ENCODE data around the gene TBC1D3B. TPM values are rescaled to one million over a fixed set of nuclear protein-coding genes. Genes with fewer than 3 reads are reported as not detected.
A peak's percentile ranks its signal among the peaks of the same experiment; 100 is the strongest.

Gene TBC1D3B
- total RNA-seq, 3 donors from 2014 or later (not counting 1 experiment from before 2014, with no cell fraction given), result 4.3 to 10.7 (median 8.2) TPM

- intact Hi-C loops (cut with micrococcal nuclease), result loop anchor here (1.0 to 5.0 kb wide), 4 partner anchors 9 to 957 kb away; partner anchors contain the start of gene SLFN5
- ATAC-seq (peak; percentile 36 to 61 (median 57)), DNase-seq (peak; percentile 59 to 80)
- WGBS (ENCODE audit: insufficient coverage), result 90% methylated on average over 3 of the region's 7 CpGs
- Histone ChIP-seq H3K4me1 (ENCODE audit: control insufficient read depth, insufficient read depth, low read length) (peaks cover 72% of the 10 kb centered on the region), H3K36me3 (ENCODE audit: control insufficient read depth, insufficient read depth, low read length) (peaks cover 4% of the 10 kb centered on the region), H3K4me3 (ENCODE audit: low read length) (no peak overlapping the region), H3K27ac (ENCODE audit: low read length) (no peak overlapping the region), H3K9me3 (ENCODE audit: control insufficient read depth, insufficient read depth, low read length) (no peaks in the 10 kb centered on the region), H3K27me3 (ENCODE audit: control insufficient read depth, insufficient read depth, low read length) (no peaks in the 10 kb centered on the region)
- no peaks in the 10 kb centered on the region for H3K27me3 Mint-ChIP-seq (ENCODE audit: low read depth in 2 of 2)
- H3K4me1 Mint-ChIP-seq, result peaks cover 81 to 84% of the 10 kb centered on the region in 2 donors
- H3K36me3 Mint-ChIP-seq, result no peaks in the 10 kb centered on the region
- no peaks in the 10 kb centered on the region for H3K9me3 Mint-ChIP-seq
- TF ChIP-seq CTCF (IDR thresholded peaks at IDR 0.05), result no peak
- peak overlapping the region; percentile 89 to 95 for H3K27ac Mint-ChIP-seq
- peak overlapping the region; percentile 63 for H3K4me3 Mint-ChIP-seq
These were observed 22.5 kb upstream of the TBC1D3B start for GRCh38 chr17:36198831-36199465.

- peak overlapping the region; percentile 31 for H3K27ac ChIP-seq (ENCODE audit: low read length)
- H3K27me3 Mint-ChIP-seq (ENCODE audit: low read depth in 2 of 2), result no peaks in the 10 kb centered on the region
- WGBS (ENCODE audit: insufficient coverage), result 66% methylated on average over 4 of the region's 4 CpGs
These were observed 20.9 kb upstream of the TBC1D3B start for GRCh38 chr17:36197387-36197703.

GRCh38 chr17:36196131-36196486, 19.7 kb upstream of the TBC1D3B start:
- Histone ChIP-seq H3K27me3 (ENCODE audit: control insufficient read depth, insufficient read depth, low read length) (no peaks in the 10 kb centered on the region), H3K9me3 (ENCODE audit: control insufficient read depth, insufficient read depth, low read length) (no peaks in the 10 kb centered on the region), H3K27ac (ENCODE audit: low read length) (peak overlapping the region; percentile 31), H3K4me1 (ENCODE audit: control insufficient read depth, insufficient read depth, low read length) (peaks cover 68% of the 10 kb centered on the region), H3K4me3 (ENCODE audit: low read length) (no peak overlapping the region), H3K36me3 (ENCODE audit: control insufficient read depth, insufficient read depth, low read length) (peaks cover 4% of the 10 kb centered on the region)
- 50% methylated on average over 2 of the region's 3 CpGs for WGBS (ENCODE audit: insufficient coverage)
- intact Hi-C loops (cut with micrococcal nuclease), result loop anchor here (1.0 to 5.0 kb wide), 4 partner anchors 8 to 954 kb away; partner anchors contain the start of gene SLFN5
- DNase-seq (no peak), ATAC-seq (no peak)
- Mint-ChIP-seq H3K4me1 (peaks cover 88% of the 10 kb centered on the region in 2 donors), H3K27me3 (ENCODE audit: low read depth in 2 of 2) (no peaks in the 10 kb centered on the region), H3K36me3 (no peaks in the 10 kb centered on the region), H3K4me3 (peak overlapping the region; percentile 90), H3K27ac (peak overlapping the region; percentile 95 to 96), H3K9me3 (no peaks in the 10 kb centered on the region)
- TF ChIP-seq CTCF (IDR thresholded peaks at IDR 0.05), result no peak

More at GRCh38 chr17:36197387-36197703, 20.9 kb upstream of the TBC1D3B start:
- DNase-seq (peak in 1 of 2 donors; percentile 47), ATAC-seq (no peak)
- peaks cover 87 to 88% of the 10 kb centered on the region in 2 donors for H3K4me1 Mint-ChIP-seq
- H3K36me3 Mint-ChIP-seq, result no peaks in the 10 kb centered on the region
- H3K27ac Mint-ChIP-seq, result peak overlapping the region; percentile 95 to 96
- Histone ChIP-seq H3K4me3 (ENCODE audit: low read length) (no peak overlapping the region), H3K4me1 (ENCODE audit: control insufficient read depth, insufficient read depth, low read length) (peaks cover 68% of the 10 kb centered on the region), H3K9me3 (ENCODE audit: control insufficient read depth, insufficient read depth, low read length) (no peaks in the 10 kb centered on the region), H3K36me3 (ENCODE audit: control insufficient read depth, insufficient read depth, low read length) (peaks cover 4% of the 10 kb centered on the region), H3K27me3 (ENCODE audit: control insufficient read depth, insufficient read depth, low read length) (no peaks in the 10 kb centered on the region)
- H3K9me3 Mint-ChIP-seq, result no peaks in the 10 kb centered on the region
- TF ChIP-seq CTCF (IDR thresholded peaks at IDR 0.05), result no peak
- peak overlapping the region; percentile 90 for H3K4me3 Mint-ChIP-seq
- intact Hi-C loops (cut with micrococcal nuclease), result loop anchor here (5.0 kb wide), 2 partner anchors 300 to 955 kb away; partner anchors contain the start of gene SLFN5

Data from natural killer cell (primary cell).